NB4 (cell line): ENCODE data around the gene CXCR6.

ENCODE experiments used
- MYC ChIP-seq: IDR thresholded peaks from 2 replicates; pipeline ENCODE4 v1.6.1; 2011; ENCODE audit warnings: low read depth, low read length
- POLR2A ChIP-seq: IDR thresholded peaks from 2 replicates; pipeline ENCODE4 v1.6.1; 2011; ENCODE audit warnings: mild to moderate bottlenecking; ENCODE audit not compliant: insufficient read length; ENCODE audit errors: extremely low read depth
- TF ChIP-seq, protein P1 (sequence below): IDR thresholded peaks from one replicate; pipeline ENCODE4 v1.5.1; 2012; ENCODE audit warnings: low read depth, low read length
- TF ChIP-seq, protein P2 (sequence below): IDR thresholded peaks from 2 replicates; pipeline ENCODE4 v1.6.1; 2011; ENCODE audit warnings: low read depth, low read length

DNA sequence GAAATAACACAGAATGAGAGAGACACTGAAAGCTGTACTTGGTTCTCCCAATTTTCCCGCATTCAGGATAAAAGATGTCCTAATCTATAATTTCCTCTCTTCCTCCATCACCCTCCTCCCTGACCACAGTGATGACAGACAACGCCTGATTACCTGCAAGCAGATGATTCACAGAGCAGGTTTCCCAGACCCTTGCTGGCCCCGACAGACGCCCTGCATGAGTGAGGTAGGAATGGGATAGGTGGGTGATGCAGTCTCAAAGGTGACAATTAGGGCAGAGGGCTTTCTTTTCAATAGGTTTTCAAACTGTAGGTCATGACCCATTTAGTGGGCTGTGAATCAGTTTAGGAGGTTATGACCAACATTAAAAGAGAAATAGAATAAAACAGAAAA, 5.2 kb upstream of the CXCR6 start:
- TF ChIP-seq, protein P1, sequence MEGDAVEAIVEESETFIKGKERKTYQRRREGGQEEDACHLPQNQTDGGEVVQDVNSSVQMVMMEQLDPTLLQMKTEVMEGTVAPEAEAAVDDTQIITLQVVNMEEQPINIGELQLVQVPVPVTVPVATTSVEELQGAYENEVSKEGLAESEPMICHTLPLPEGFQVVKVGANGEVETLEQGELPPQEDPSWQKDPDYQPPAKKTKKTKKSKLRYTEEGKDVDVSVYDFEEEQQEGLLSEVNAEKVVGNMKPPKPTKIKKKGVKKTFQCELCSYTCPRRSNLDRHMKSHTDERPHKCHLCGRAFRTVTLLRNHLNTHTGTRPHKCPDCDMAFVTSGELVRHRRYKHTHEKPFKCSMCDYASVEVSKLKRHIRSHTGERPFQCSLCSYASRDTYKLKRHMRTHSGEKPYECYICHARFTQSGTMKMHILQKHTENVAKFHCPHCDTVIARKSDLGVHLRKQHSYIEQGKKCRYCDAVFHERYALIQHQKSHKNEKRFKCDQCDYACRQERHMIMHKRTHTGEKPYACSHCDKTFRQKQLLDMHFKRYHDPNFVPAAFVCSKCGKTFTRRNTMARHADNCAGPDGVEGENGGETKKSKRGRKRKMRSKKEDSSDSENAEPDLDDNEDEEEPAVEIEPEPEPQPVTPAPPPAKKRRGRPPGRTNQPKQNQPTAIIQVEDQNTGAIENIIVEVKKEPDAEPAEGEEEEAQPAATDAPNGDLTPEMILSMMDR, result no peak
- TF ChIP-seq POLR2A (no peak), MYC (no peak)
- TF ChIP-seq, protein P2, sequence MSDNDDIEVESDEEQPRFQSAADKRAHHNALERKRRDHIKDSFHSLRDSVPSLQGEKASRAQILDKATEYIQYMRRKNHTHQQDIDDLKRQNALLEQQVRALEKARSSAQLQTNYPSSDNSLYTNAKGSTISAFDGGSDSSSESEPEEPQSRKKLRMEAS, result no peak
